Large intestine (tissue), 3 donors: ENCODE data around the gene ELF1. TPM values are rescaled to one million over a fixed set of nuclear protein-coding genes. Genes with fewer than 3 reads are reported as not detected.
A peak's percentile ranks its signal among the peaks of the same experiment; 100 is the strongest.

Experiments used
- DNase-seq, 2 donors: peaks; one replicate each; pipeline versions ENCODE4 v3.0.0 to v3.0.0-alpha.2; 2013
- H3K27ac ChIP-seq: one replicate; pipeline ENCODE4 v1.5.1; 2013; ENCODE audit warnings: low read length
- H3K27me3 ChIP-seq: 2 replicates; pipeline ENCODE4 v1.6.1; 2013; ENCODE audit warnings: low read length; ENCODE audit not compliant: control insufficient read depth, insufficient read depth
- H3K36me3 ChIP-seq: 2 replicates; pipeline ENCODE4 v1.6.1; 2013; ENCODE audit warnings: low read length; ENCODE audit not compliant: control insufficient read depth, insufficient read depth
- H3K4me1 ChIP-seq: one replicate; pipeline ENCODE4 v1.6.1; 2013; ENCODE audit warnings: low read length; ENCODE audit not compliant: control insufficient read depth, insufficient read depth
- H3K4me3 ChIP-seq: one replicate; pipeline ENCODE4 v1.5.1; 2013; ENCODE audit warnings: low read length
- H3K9me3 ChIP-seq: one replicate; pipeline ENCODE4 v1.6.1; 2013; ENCODE audit warnings: mild to moderate bottlenecking, low read depth, low read length, moderate library complexity; ENCODE audit not compliant: control insufficient read depth
- WGBS: methylation state at CpG from one replicate; pipeline ENCODE4 v1.1.5; 2013; ENCODE audit warnings: low lambda C conversion rate; ENCODE audit not compliant: insufficient coverage; 5-methylcytosine and 5-hydroxymethylcytosine counted together
- polyA plus RNA-seq: library from polyadenylated mRNA; unstranded; fragments of 120-200 nt; gene quantifications from one replicate; pipeline ENCODE4 v1.2.1, GENCODE V29; 2013

The ELF1 gene
- polyA plus RNA-seq, 1 donor, result 87.2 TPM

GRCh38 chr13:41058295-41059070 lies 39.4 kb upstream of the ELF1 start:
- Histone ChIP-seq H3K27ac (peak overlapping the region; percentile 99), H3K4me1 (peaks cover 31% of the 10 kb centered on the region)

GRCh38 chr13:41056826-41057711 lies 38.0 kb upstream of the ELF1 start:
- peak; percentile 42 to 68 for DNase-seq
- H3K9me3 ChIP-seq, result no peaks in the 10 kb centered on the region
- no peak overlapping the region for H3K4me3 ChIP-seq
- peak overlapping the region; percentile 31 for H3K27ac ChIP-seq
- no peaks in the 10 kb centered on the region for H3K36me3 ChIP-seq
- whole genome bisulfite sequencing, result 30% methylated on average over 5 of the region's 11 CpGs
- no peaks in the 10 kb centered on the region for H3K27me3 ChIP-seq
- peaks cover 26% of the 10 kb centered on the region for H3K4me1 ChIP-seq

More at GRCh38 chr13:41058295-41059070, 39.4 kb upstream of the ELF1 start:
- H3K27me3 ChIP-seq, result no peaks in the 10 kb centered on the region
- no peaks in the 10 kb centered on the region for H3K9me3 ChIP-seq
- WGBS, result 93% methylated on average over 2 of the region's 18 CpGs
- DNase-seq, result peak in 1 of 2 donors; percentile 57
- no peaks in the 10 kb centered on the region for H3K36me3 ChIP-seq
- peak overlapping the region; percentile 94 for H3K4me3 ChIP-seq

GRCh38 chr13:41056194-41056593 lies 37.1 kb upstream of the ELF1 start:
- no peaks in the 10 kb centered on the region for H3K27me3 ChIP-seq
- H3K36me3 ChIP-seq, result no peaks in the 10 kb centered on the region
- no peak overlapping the region for H3K4me3 ChIP-seq
- H3K4me1 ChIP-seq, result peaks cover 26% of the 10 kb centered on the region
- peak in 1 of 2 donors; percentile 3 for DNase-seq
- H3K9me3 ChIP-seq, result no peaks in the 10 kb centered on the region
- peak overlapping the region; percentile 13 for H3K27ac ChIP-seq

- peak in 1 of 2 donors; percentile 34 for DNase-seq
- peaks cover 26% of the 10 kb centered on the region for H3K4me1 ChIP-seq
- no peak overlapping the region for H3K4me3 ChIP-seq
- H3K36me3 ChIP-seq, result no peaks in the 10 kb centered on the region
- no peaks in the 10 kb centered on the region for H3K9me3 ChIP-seq
- no peaks in the 10 kb centered on the region for H3K27me3 ChIP-seq
- peak overlapping the region; percentile 47 for H3K27ac ChIP-seq
- WGBS, result 100% methylated on average over 1 of the region's 5 CpGs
Observed at GRCh38 chr13:41054919-41055619, 36.0 kb upstream of the ELF1 start.

GRCh38 chr13:41054212-41054877 lies 35.2 kb upstream of the ELF1 start:
- WGBS, result 62% methylated on average over 3 of the region's 9 CpGs

GRCh38 chr13:41053384-41053826 lies 34.3 kb upstream of the ELF1 start:
- Histone ChIP-seq H3K27me3 (no peaks in the 10 kb centered on the region), H3K4me1 (peaks cover 21% of the 10 kb centered on the region), H3K36me3 (peaks cover 3% of the 10 kb centered on the region), H3K27ac (peak overlapping the region; percentile 20), H3K9me3 (peaks cover 6% of the 10 kb centered on the region), H3K4me3 (no peak overlapping the region)
- no peak for DNase-seq
- WGBS, result no CpG with 5 or more reads among the region's 2 CpGs

More at GRCh38 chr13:41054212-41054877, 35.2 kb upstream of the ELF1 start:
- Histone ChIP-seq H3K27me3 (no peaks in the 10 kb centered on the region), H3K36me3 (peaks cover 2% of the 10 kb centered on the region), H3K9me3 (no peaks in the 10 kb centered on the region), H3K4me1 (peaks cover 26% of the 10 kb centered on the region), H3K27ac (peak overlapping the region; percentile 47), H3K4me3 (no peak overlapping the region)
- peak; percentile 53 to 76 for DNase-seq

GRCh38 chr13:41052441-41052840 lies 33.3 kb upstream of the ELF1 start:
- Histone ChIP-seq H3K27ac (no peak overlapping the region), H3K9me3 (peaks cover 12% of the 10 kb centered on the region), H3K4me1 (peaks cover 16% of the 10 kb centered on the region), H3K27me3 (no peaks in the 10 kb centered on the region), H3K4me3 (no peak overlapping the region), H3K36me3 (peaks cover 8% of the 10 kb centered on the region)
- DNase-seq, result no peak
- WGBS, result no CpG with 5 or more reads among the region's 3 CpGs

- no peak overlapping the region for H3K27ac ChIP-seq
- peaks cover 8% of the 10 kb centered on the region for H3K36me3 ChIP-seq
- H3K27me3 ChIP-seq, result no peaks in the 10 kb centered on the region
- no peak overlapping the region for H3K4me3 ChIP-seq
- WGBS, result 93% methylated on average over 3 of the region's 4 CpGs
- no peak for DNase-seq
- H3K4me1 ChIP-seq, result peaks cover under 1% of the 10 kb centered on the region
- peaks cover 12% of the 10 kb centered on the region for H3K9me3 ChIP-seq
Observed at GRCh38 chr13:41049480-41050440, 30.6 kb upstream of the ELF1 start.

- peaks cover 8% of the 10 kb centered on the region for H3K36me3 ChIP-seq
- no peaks in the 10 kb centered on the region for H3K27me3 ChIP-seq
- peaks cover 12% of the 10 kb centered on the region for H3K9me3 ChIP-seq
- H3K4me3 ChIP-seq, result no peak overlapping the region
- no peak overlapping the region for H3K27ac ChIP-seq
- no peaks in the 10 kb centered on the region for H3K4me1 ChIP-seq
- no peak for DNase-seq
- WGBS, result 100% methylated on average over 2 of the region's 5 CpGs
Observed at GRCh38 chr13:41048640-41049039, 29.5 kb upstream of the ELF1 start.
